Panc1 (cell line): ENCODE data around the gene ZBTB7C. TPM values are rescaled to one million over a fixed set of nuclear protein-coding genes. Genes with fewer than 3 reads are reported as not detected.

Experiments
- ATAC-seq: fragments of 200-7000 bp; cut with Tn5 transposase; 2 replicates; pipeline ENCODE4 v1.9.1; 2020; ENCODE audit warnings: mild to moderate bottlenecking, moderate library complexity
- BruUV-seq: library from RNA; stranded (reverse); fragments of 400-500 nt; replicated peaks from 2 replicates; lab custom pipeline; 2021; lab: Mats Ljungman, UMichigan
- CTCF ChIA-PET: fragments of 300-600 bp; sonication (Branson Sonifier 250); formaldehyde crosslinking; loops from one replicate; lab custom pipeline; 2022; ENCODE audit warnings: antibody characterized with exemption; lab: Charles Lee
- POLR2A ChIA-PET: fragments of 300-600 bp; sonication (Branson Sonifier 250); formaldehyde crosslinking; loops from one replicate; lab custom pipeline; 2022; ENCODE audit warnings: antibody characterized with exemption; lab: Charles Lee
- DNase-seq: peaks from one replicate; pipeline ENCODE4 v3.0.0-alpha.2; 2010; ENCODE audit warnings: low read depth, low spot score
- H3K27ac ChIP-seq: 2 replicates; pipeline ENCODE4 v1.5.1; 2011; ENCODE audit warnings: mild to moderate bottlenecking, low read length, inconsistent platforms
- H3K27me3 ChIP-seq: fragments of 200-500 bp; sonication (Bioruptor generic); 2 replicates; pipeline ENCODE4 v1.6.0; 2014; ENCODE audit warnings: low read length, inconsistent platforms; ENCODE audit not compliant: control insufficient read depth, insufficient read depth
- H3K36me3 ChIP-seq: fragments of 200-500 bp; sonication (Bioruptor generic); 2 replicates; pipeline ENCODE4 v1.5.1; 2014; ENCODE audit warnings: inconsistent platforms, mild to moderate bottlenecking, low read length, moderate library complexity; ENCODE audit not compliant: control insufficient read depth, insufficient read depth
- H3K4me1 ChIP-seq: 2 replicates; pipeline ENCODE4 v1.5.1; 2011; ENCODE audit warnings: inconsistent platforms, mild to moderate bottlenecking, low read length, moderate library complexity; ENCODE audit not compliant: control insufficient read depth, insufficient read depth
- H3K4me3 ChIP-seq, 2 experiments: 2 replicates each; pipeline ENCODE4 v1.5.1; 2011 to 2012; ENCODE audit warnings: low read depth in 2 of 2, low read length in 2 of 2, mild to moderate bottlenecking in 2 of 2, inconsistent platforms in 1 of 2, moderate library complexity in 1 of 2
- H3K9me3 ChIP-seq: fragments of 200-500 bp; sonication (Bioruptor generic); 2 replicates; pipeline ENCODE4 v1.5.1; 2014; ENCODE audit warnings: low read depth, mild to moderate bottlenecking, inconsistent platforms, low read length, moderate library complexity; ENCODE audit not compliant: control insufficient read depth, insufficient read depth
- POLR2AphosphoS5 ChIP-seq: IDR thresholded peaks from 2 replicates; pipeline ENCODE4 v1.6.1; 2012; ENCODE audit warnings: mild to moderate bottlenecking, low read depth, low read length, moderate library complexity
- REST ChIP-seq, 2 experiments: IDR thresholded peaks; 2 replicates each; pipeline ENCODE4 v1.6.1; 2011 to 2012; ENCODE audit warnings: low read depth in 2 of 2, control low read depth in 1 of 2, low read length in 1 of 2, mild to moderate bottlenecking in 1 of 2, moderate library complexity in 1 of 2; ENCODE audit not compliant: insufficient read depth in 1 of 2
- SIN3A ChIP-seq: IDR thresholded peaks from 2 replicates; pipeline ENCODE4 v1.6.1; 2012; ENCODE audit warnings: low read depth, mild to moderate bottlenecking, low read length, moderate library complexity, borderline replicate concordance; ENCODE audit not compliant: insufficient read depth
- TCF7L2 ChIP-seq: IDR thresholded peaks from 2 replicates; pipeline ENCODE4 v1.6.1; 2011; ENCODE audit warnings: mild to moderate bottlenecking, low read depth, low read length, inconsistent platforms
- in situ Hi-C: cut with HindIII; loops from 2 replicates; pipeline ENCODE4 v1.10.0; 2016; ENCODE audit warnings: low sequenced_read_pairs, low pct_unique_long_range_greater_than_20kb
- intact Hi-C: fragments of 100-400 bp; cut with micrococcal nuclease; formaldehyde crosslinking; loops from one replicate; pipeline ENCODE4 v1.10.0; 2022; ENCODE audit not compliant: unreplicated experiment
- total RNA-seq: library from RNA; stranded (reverse); gene quantifications from one replicate; pipeline ENCODE4 v1.2.1, GENCODE V29; 2021; ENCODE audit not compliant: unreplicated experiment
- TF ChIP-seq, protein P1 (sequence below): fragments of 450-650 bp; IDR thresholded peaks from 2 replicates; pipeline ENCODE4 v1.5.1; 2017; ENCODE audit warnings: mild to moderate bottlenecking

The ZBTB7C gene
- total RNA-seq, 1 experiment from 2014 or later, result 0.03 TPM

DNA sequence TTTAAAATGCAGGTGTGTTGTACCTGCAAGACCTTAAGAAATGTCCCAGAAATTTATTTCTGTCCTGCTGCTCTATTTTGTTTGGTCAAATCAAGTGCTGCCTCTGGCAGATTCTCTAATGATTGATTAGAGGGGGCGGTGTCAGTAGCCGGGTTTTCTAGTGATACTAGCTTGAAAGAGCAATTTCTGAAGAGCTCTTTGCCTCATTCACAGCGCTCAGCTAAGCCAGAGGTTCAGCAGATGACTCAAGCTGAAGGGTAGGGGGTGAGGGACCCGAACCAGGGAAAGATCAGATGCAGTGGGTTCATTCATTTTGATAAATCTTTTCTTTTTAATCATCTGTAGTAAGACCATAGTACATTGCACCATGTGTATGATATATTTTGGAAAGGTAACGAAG, 15.0 kb downstream of the ZBTB7C start:
- Histone ChIP-seq H3K4me1 (no peaks in the 10 kb centered on the region), H3K27me3 (peaks cover 2% of the 10 kb centered on the region; the same call in 1 of the 2 replicates), H3K27ac (no peak overlapping the region), H3K36me3 (no peaks in the 10 kb centered on the region), H3K9me3 (no peaks in the 10 kb centered on the region), H3K4me3 (no peak overlapping the region)
- intact Hi-C loops, result no loop called here
- no TSS peak for BruUV-seq
- DNase-seq (no peak), ATAC-seq (no peak)
- CTCF ChIA-PET, result no interaction called here
- in situ Hi-C loops, result no loop called here
- POLR2A ChIA-PET, result no interaction called here
- TF ChIP-seq REST (IDR thresholded peaks at IDR 0.05; ENCODE audit: insufficient read depth in 1 of 2, low read depth in 2 of 2, low read length in 1 of 2) (no peak), SIN3A (no peak), TCF7L2 (no peak)
- TF ChIP-seq, protein P1, sequence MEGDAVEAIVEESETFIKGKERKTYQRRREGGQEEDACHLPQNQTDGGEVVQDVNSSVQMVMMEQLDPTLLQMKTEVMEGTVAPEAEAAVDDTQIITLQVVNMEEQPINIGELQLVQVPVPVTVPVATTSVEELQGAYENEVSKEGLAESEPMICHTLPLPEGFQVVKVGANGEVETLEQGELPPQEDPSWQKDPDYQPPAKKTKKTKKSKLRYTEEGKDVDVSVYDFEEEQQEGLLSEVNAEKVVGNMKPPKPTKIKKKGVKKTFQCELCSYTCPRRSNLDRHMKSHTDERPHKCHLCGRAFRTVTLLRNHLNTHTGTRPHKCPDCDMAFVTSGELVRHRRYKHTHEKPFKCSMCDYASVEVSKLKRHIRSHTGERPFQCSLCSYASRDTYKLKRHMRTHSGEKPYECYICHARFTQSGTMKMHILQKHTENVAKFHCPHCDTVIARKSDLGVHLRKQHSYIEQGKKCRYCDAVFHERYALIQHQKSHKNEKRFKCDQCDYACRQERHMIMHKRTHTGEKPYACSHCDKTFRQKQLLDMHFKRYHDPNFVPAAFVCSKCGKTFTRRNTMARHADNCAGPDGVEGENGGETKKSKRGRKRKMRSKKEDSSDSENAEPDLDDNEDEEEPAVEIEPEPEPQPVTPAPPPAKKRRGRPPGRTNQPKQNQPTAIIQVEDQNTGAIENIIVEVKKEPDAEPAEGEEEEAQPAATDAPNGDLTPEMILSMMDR, result no peak

- in situ Hi-C loops, result no loop called here
- POLR2A ChIA-PET, result no interaction called here
- no TSS peak for BruUV-seq
- CTCF ChIA-PET, result no interaction called here
- Histone ChIP-seq H3K9me3 (no peaks in the 10 kb centered on the region), H3K4me1 (no peaks in the 10 kb centered on the region), H3K4me3 (no peak overlapping the region), H3K27ac (no peak overlapping the region), H3K36me3 (no peaks in the 10 kb centered on the region), H3K27me3 (peaks cover 2% of the 10 kb centered on the region; the same call in 1 of the 2 replicates)
- ATAC-seq, result no peak
- TF ChIP-seq SIN3A (no peak), POLR2AphosphoS5 (no peak), TCF7L2 (no peak)
- TF ChIP-seq, protein P1, result no peak
- intact Hi-C loops, result no loop called here
- DNase-seq, result no peak
Observed at GRCh38 chr18:48393776-48394175, 15.4 kb downstream of the ZBTB7C start.
